Measurements from ENCODE around the gene MYH15. TPM values are rescaled to one million over a fixed set of nuclear protein-coding genes. Genes with fewer than 3 reads are reported as not detected.
"Not testable (repeated sequence)": the region's sequence is repeated elsewhere in the genome, so short reads cannot be mapped to it uniquely, and the experiment has no call there.

MYH15 gene
- total and polyA plus RNA-seq, 4 donors: 0.01 to 0.08 (median 0.05) TPM; not detected in 1

DNA sequence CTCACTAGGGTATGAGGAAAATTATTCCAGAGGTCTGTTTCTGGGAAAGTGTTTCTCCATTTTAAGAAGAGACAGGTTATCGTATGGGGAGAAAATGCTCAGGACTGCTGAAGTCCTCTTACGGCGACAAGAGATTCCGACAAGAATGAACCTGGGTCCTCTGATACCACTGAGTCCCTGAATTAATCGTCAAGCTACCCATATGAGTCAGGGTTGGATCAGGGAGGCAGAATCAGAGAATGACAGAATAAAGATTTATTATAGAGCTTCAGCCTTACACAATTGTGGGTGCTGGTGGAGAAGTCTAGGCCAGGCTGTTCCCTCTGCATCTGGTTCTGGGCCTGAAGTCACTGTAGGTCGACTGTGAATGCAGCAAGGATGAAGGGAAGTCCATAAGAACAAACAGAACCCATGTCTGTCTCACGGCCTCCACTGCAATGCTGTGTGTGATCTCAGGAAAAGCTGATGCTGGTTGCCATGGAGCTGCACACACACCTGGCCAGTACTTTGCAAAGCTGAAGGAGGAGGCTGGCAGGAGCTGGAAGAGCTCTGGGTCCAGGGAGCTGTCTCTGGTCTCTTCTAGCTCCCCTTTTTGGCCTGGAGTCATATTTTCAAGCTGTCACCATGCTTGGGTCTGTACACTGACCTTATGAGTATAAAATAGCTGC is 130.1 kb downstream of the MYH15 start:
- H3K27me3 ChIP-seq (ENCODE audit: control insufficient read depth in 4 of 4, insufficient read depth in 4 of 4, low read length in 3 of 4): no peaks in the 10 kb centered on the region
- WGBS: 90% methylated on average over 7 of the region's 7 CpGs
- H3K36me3 ChIP-seq (ENCODE audit: control insufficient read depth in 4 of 4, insufficient read depth in 3 of 4, low read depth in 1 of 4, low read length in 3 of 4): no peaks in the 10 kb centered on the region
- H3K4me1 ChIP-seq (ENCODE audit: control insufficient read depth in 4 of 4, insufficient read depth in 4 of 4, low read length in 3 of 4): no peaks in the 10 kb centered on the region
- no peak overlapping the region for H3K4me3 ChIP-seq (ENCODE audit: low read depth in 1 of 3, low read length in 3 of 3)
- DNase-seq (ENCODE audit: low spot score): no peak
- no peak overlapping the region for H3K9ac ChIP-seq (ENCODE audit: low read depth in 1 of 2, low read length in 2 of 2)
- H3K27ac ChIP-seq (ENCODE audit: low read depth in 1 of 2, low read length in 2 of 2): no peak overlapping the region
- no peaks in the 10 kb centered on the region for H3K9me3 ChIP-seq (ENCODE audit: control insufficient read depth in 4 of 4, low read length in 3 of 4)
- TF ChIP-seq HNF4G (IDR thresholded peaks at IDR 0.05): no peak
- no peak for TF ChIP-seq ZBTB33 (IDR thresholded peaks at IDR 0.05)

- H3K27me3 ChIP-seq (ENCODE audit: control insufficient read depth in 4 of 4, insufficient read depth in 4 of 4, low read length in 3 of 4); H3K4me1 ChIP-seq (ENCODE audit: control insufficient read depth in 4 of 4, insufficient read depth in 4 of 4, low read length in 3 of 4); H3K9ac ChIP-seq (ENCODE audit: low read depth in 1 of 2, low read length in 2 of 2); H3K9me3 ChIP-seq (ENCODE audit: control insufficient read depth in 4 of 4, low read length in 3 of 4); H3K27ac ChIP-seq (ENCODE audit: low read depth in 1 of 2, low read length in 2 of 2); H3K4me3 ChIP-seq (ENCODE audit: low read depth in 1 of 3, low read length in 3 of 3); DNase-seq (ENCODE audit: low spot score); H3K36me3 ChIP-seq (ENCODE audit: control insufficient read depth in 4 of 4, insufficient read depth in 3 of 4, low read depth in 1 of 4, low read length in 3 of 4): not testable (repeated sequence)
- 89% methylated on average over 2 of the region's 2 CpGs for WGBS
Measured at GRCh38 chr3:108378952-108379342, 131.4 kb downstream of the MYH15 start.

DNA sequence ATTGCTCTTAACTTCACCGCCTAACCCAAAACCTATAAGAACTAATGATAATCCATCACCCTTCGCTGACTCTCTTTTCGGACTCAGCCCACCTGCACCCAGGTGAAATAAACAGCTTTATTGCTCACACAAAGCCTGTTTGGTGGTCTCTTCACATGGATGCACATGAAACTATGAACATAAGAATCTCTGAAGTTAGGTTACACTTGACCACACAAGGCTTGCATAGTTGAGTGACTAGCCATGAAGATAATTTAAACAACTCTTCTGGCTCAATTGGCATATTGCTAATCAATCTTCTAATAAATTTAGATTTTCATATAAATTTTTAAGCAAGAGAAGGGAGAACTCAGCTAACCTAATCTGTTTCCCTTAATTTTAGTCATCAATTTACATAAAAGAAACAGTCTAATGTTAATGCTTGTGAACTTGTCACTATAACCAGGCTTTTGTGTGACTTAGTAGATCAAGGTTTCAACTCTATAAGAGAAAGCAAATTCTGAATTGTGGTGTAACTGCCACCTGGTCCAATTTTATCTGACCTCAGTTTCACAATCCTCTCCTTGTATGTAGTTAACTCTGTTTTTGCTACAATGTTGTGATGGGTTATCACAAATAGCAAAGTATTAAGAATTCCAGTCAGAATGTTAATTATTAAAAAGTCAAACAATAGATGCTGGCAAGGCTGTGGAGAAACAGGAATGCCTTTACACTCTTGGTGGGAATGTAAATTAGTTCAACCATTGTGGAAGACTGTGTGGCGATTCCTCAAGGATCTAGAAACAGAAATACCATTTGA is 132.0 kb downstream of the MYH15 start:
- DNase-seq (ENCODE audit: low spot score): no peak
- no peak overlapping the region for H3K27ac ChIP-seq (ENCODE audit: low read depth in 1 of 2, low read length in 2 of 2)
- WGBS: 98% methylated on average over 4 of the region's 4 CpGs
- no peaks in the 10 kb centered on the region for H3K9me3 ChIP-seq (ENCODE audit: control insufficient read depth in 4 of 4, low read length in 3 of 4)
- H3K4me3 ChIP-seq (ENCODE audit: low read depth in 1 of 3, low read length in 3 of 3): no peak overlapping the region
- no peaks in the 10 kb centered on the region for H3K4me1 ChIP-seq (ENCODE audit: control insufficient read depth in 4 of 4, insufficient read depth in 4 of 4, low read length in 3 of 4)
- no peaks in the 10 kb centered on the region for H3K36me3 ChIP-seq (ENCODE audit: control insufficient read depth in 4 of 4, insufficient read depth in 3 of 4, low read depth in 1 of 4, low read length in 3 of 4)
- TF ChIP-seq FOXA2 (IDR thresholded peaks at IDR 0.05) (no peak), TAF1 (conservative IDR thresholded peaks at IDR 0.05) (no peak), FOXA1 (IDR thresholded peaks at IDR 0.05) (no peak), JUND (IDR thresholded peaks at IDR 0.05) (no peak)
- no peaks in the 10 kb centered on the region for H3K27me3 ChIP-seq (ENCODE audit: control insufficient read depth in 4 of 4, insufficient read depth in 4 of 4, low read length in 3 of 4)
- no peak overlapping the region for H3K9ac ChIP-seq (ENCODE audit: low read depth in 1 of 2, low read length in 2 of 2)

DNA sequence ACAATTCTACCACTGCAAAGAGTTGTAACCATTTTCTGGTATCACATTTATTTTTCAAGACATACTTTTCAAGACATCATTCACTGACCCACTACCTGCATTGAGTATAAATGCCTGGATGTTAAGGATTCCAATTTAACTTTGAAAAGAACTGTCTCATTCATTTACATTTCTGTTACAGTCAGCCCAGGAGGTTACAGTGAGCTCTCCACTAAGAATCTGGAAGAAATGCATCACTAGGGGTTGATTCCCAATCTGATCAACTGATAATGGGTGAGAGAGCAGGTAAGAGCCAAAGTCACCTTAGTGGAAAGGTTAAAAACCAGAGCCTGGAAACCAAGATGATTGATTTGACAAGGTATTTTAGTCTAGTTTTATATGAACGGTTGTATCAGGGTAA is 133.0 kb downstream of the MYH15 start:
- Histone ChIP-seq H3K4me3 (ENCODE audit: low read depth in 1 of 3, low read length in 3 of 3) (no peak overlapping the region), H3K9me3 (ENCODE audit: control insufficient read depth in 4 of 4, low read length in 3 of 4) (no peaks in the 10 kb centered on the region), H3K4me1 (ENCODE audit: control insufficient read depth in 4 of 4, insufficient read depth in 4 of 4, low read length in 3 of 4) (no peaks in the 10 kb centered on the region), H3K9ac (ENCODE audit: low read depth in 1 of 2, low read length in 2 of 2) (no peak overlapping the region), H3K36me3 (ENCODE audit: control insufficient read depth in 4 of 4, insufficient read depth in 3 of 4, low read depth in 1 of 4, low read length in 3 of 4) (no peaks in the 10 kb centered on the region), H3K27ac (ENCODE audit: low read depth in 1 of 2, low read length in 2 of 2) (no peak overlapping the region), H3K27me3 (ENCODE audit: control insufficient read depth in 4 of 4, insufficient read depth in 4 of 4, low read length in 3 of 4) (no peaks in the 10 kb centered on the region)
- TF ChIP-seq TAF1 (conservative IDR thresholded peaks at IDR 0.05) (no peak), JUND (IDR thresholded peaks at IDR 0.05) (no peak), RAD21 (IDR thresholded peaks at IDR 0.05) (no peak), SP1 (IDR thresholded peaks at IDR 0.05) (no peak), HNF4A (conservative IDR thresholded peaks at IDR 0.05) (no peak), FOXA1 (IDR thresholded peaks at IDR 0.05) (no peak), ZBTB33 (IDR thresholded peaks at IDR 0.05) (no peak), RXRA (IDR thresholded peaks at IDR 0.05) (no peak), MAX (IDR thresholded peaks at IDR 0.05) (no peak)
- TF ChIP-seq, protein P1, sequence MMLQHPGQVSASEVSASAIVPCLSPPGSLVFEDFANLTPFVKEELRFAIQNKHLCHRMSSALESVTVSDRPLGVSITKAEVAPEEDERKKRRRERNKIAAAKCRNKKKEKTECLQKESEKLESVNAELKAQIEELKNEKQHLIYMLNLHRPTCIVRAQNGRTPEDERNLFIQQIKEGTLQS (IDR thresholded peaks at IDR 0.05): no peak
- TF ChIP-seq, protein P2, sequence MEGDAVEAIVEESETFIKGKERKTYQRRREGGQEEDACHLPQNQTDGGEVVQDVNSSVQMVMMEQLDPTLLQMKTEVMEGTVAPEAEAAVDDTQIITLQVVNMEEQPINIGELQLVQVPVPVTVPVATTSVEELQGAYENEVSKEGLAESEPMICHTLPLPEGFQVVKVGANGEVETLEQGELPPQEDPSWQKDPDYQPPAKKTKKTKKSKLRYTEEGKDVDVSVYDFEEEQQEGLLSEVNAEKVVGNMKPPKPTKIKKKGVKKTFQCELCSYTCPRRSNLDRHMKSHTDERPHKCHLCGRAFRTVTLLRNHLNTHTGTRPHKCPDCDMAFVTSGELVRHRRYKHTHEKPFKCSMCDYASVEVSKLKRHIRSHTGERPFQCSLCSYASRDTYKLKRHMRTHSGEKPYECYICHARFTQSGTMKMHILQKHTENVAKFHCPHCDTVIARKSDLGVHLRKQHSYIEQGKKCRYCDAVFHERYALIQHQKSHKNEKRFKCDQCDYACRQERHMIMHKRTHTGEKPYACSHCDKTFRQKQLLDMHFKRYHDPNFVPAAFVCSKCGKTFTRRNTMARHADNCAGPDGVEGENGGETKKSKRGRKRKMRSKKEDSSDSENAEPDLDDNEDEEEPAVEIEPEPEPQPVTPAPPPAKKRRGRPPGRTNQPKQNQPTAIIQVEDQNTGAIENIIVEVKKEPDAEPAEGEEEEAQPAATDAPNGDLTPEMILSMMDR (IDR thresholded peaks at IDR 0.05; ENCODE audit: low read depth, low read length, missing input control): no peak
- 85% methylated on average over 1 of the region's 1 CpG for WGBS
- no peak for DNase-seq (ENCODE audit: low spot score)

Measured in liver (tissue), 9 donors.